K562 (cell line): ENCODE data around the gene SLIT1. TPM values are rescaled to one million over a fixed set of nuclear protein-coding genes. Genes with fewer than 3 reads are reported as not detected.

Source experiments
- ATAC-seq: fragments of 200-7000 bp; cut with Tn5 transposase; 3 replicates; pipeline ENCODE4 v1.9.1; 2020; ENCODE audit warnings: moderate library complexity
- BruUV-seq: library from RNA; stranded (reverse); fragments of 400-500 nt; replicated peaks from 2 replicates; lab custom pipeline; 2021; lab: Mats Ljungman, UMichigan
- CTCF ChIA-PET: fragments of 300-600 bp; formaldehyde crosslinking; extraction: SDS; loops from one replicate; lab custom pipeline; 2021; ENCODE audit warnings: low intra/inter-chr PET ratio; lab: Yijun Ruan, JAX
- POLR2A ChIA-PET: fragments of 300-600, 350-650 bp; sonication (Branson Sonifier 250); formaldehyde crosslinking; extraction: SDS; loops from one replicate; lab custom pipeline; 2021; ENCODE audit warnings: antibody characterized with exemption, inconsistent platforms; lab: Yijun Ruan, JAX
- DNase-seq, 4 experiments: peaks; one replicate each; pipeline versions ENCODE4 v3.0.0 to v3.0.0-alpha.2; 2011 to 2018; ENCODE audit warnings: low spot score in 3 of 4, mixed read lengths in 3 of 4; ENCODE audit errors: extremely low read depth in 1 of 4
- FAIRE-seq: peaks from 2 replicates; lab custom pipeline; 2011; peaks lifted over from hg19 to GRCh38; lab: Jason Lieb, UNC
- H2AFZ ChIP-seq: 2 replicates; pipeline ENCODE4 v1.6.0; 2011; ENCODE audit warnings: low read depth, low read length, control low read depth, inconsistent platforms
- H3K27ac ChIP-seq: fragments of 200-600 bp; 3 replicates; pipeline ENCODE4 v1.8.0; 2011; ENCODE audit warnings: low read depth, mild to moderate bottlenecking, control low read depth, inconsistent platforms, low read length, moderate library complexity, mixed read lengths; ENCODE audit errors: extremely low read depth
- H3K27me3 ChIP-seq, 2 experiments: fragments of 300-600 bp in 1 of 2; 2 replicates in 1 of 2; 3 replicates in 1 of 2; pipeline versions ENCODE4 v1.6.0 to v1.8.0; 2011; ENCODE audit warnings: inconsistent platforms in 2 of 2, low read length in 2 of 2, mild to moderate bottlenecking in 1 of 2, mixed read lengths in 1 of 2, moderate library complexity in 1 of 2; ENCODE audit not compliant: control insufficient read depth in 2 of 2, insufficient read depth in 2 of 2
- H3K36me3 ChIP-seq: fragments of 300-600 bp; 3 replicates; pipeline ENCODE4 v1.8.0; 2011; ENCODE audit warnings: mild to moderate bottlenecking, low read length, inconsistent platforms; ENCODE audit not compliant: control insufficient read depth, insufficient read depth
- H3K4me1 ChIP-seq, 2 experiments: fragments of 200-600 bp in 1 of 2; replicated peaks in 1 of 2; 2 replicates in 1 of 2; 3 replicates in 1 of 2; pipeline versions ENCODE4 v1.5.1 to v1.8.0; 2011; ENCODE audit warnings: inconsistent platforms in 2 of 2, low read length in 2 of 2, mild to moderate bottlenecking in 1 of 2, mixed read lengths in 1 of 2, moderate library complexity in 1 of 2; ENCODE audit not compliant: control insufficient read depth in 2 of 2, insufficient read depth in 2 of 2
- H3K4me2 ChIP-seq: 2 replicates; pipeline ENCODE4 v1.6.1; 2011; ENCODE audit warnings: low read length, control low read depth, inconsistent platforms, mixed read lengths; ENCODE audit not compliant: insufficient read depth
- H3K4me3 ChIP-seq: fragments of 200-600 bp; sonication (generic), shearing (Covaris generic); 2 replicates; pipeline ENCODE4 v1.5.1; 2016; ENCODE audit warnings: control low read depth, inconsistent platforms
- H3K79me2 ChIP-seq: fragments of 200-600 bp; 3 replicates; pipeline ENCODE4 v1.8.0; 2011; ENCODE audit warnings: low read length, inconsistent platforms; ENCODE audit not compliant: control insufficient read depth, insufficient read depth
- H3K9ac ChIP-seq, 2 experiments: 2 replicates each; pipeline versions ENCODE4 v1.6.0 to v1.6.1; 2011; ENCODE audit warnings: low read depth in 2 of 2, low read length in 2 of 2, control low read depth in 1 of 2, inconsistent platforms in 1 of 2, mild to moderate bottlenecking in 1 of 2, mixed read lengths in 1 of 2; ENCODE audit not compliant: insufficient read depth in 1 of 2
- H3K9me1 ChIP-seq: one replicate; pipeline ENCODE4 v1.6.0; 2011; ENCODE audit warnings: inconsistent platforms, mild to moderate bottlenecking, low read length, moderate library complexity; ENCODE audit not compliant: control insufficient read depth, insufficient read depth
- H3K9me3 ChIP-seq: replicated peaks from 2 replicates; pipeline ENCODE4 v1.5.1; 2011; ENCODE audit warnings: low read depth, low read length, inconsistent platforms; ENCODE audit not compliant: control insufficient read depth, insufficient read depth
- H4K20me1 ChIP-seq: replicated peaks from 2 replicates; pipeline ENCODE4 v1.6.1; 2011; ENCODE audit warnings: low read length, inconsistent platforms, mixed read lengths; ENCODE audit not compliant: control insufficient read depth, insufficient read depth
- GATA2 ChIP-seq: sonication (generic); formaldehyde crosslinking; IDR thresholded peaks from 2 replicates; pipeline ENCODE4 v1.4.0; 2020; ENCODE audit warnings: mild to moderate bottlenecking, missing genetic modification reagents
- SLC30A9 ChIP-seq: fragments of 250-450 bp; sonication (Bioruptor Pico); IDR thresholded peaks from 2 replicates; pipeline ENCODE4 v1.8.0; 2022; ENCODE audit warnings: mild to moderate bottlenecking, moderate library complexity
- TARDBP ChIP-seq: fragments of 450-650 bp; IDR thresholded peaks from 2 replicates; pipeline ENCODE4 v1.6.1; 2016
- WGBS: fragments of 100-300 bp; shearing (Covaris generic); methylation state at CpG from one replicate; pipeline ENCODE4 v1.1.6; 2016; ENCODE audit warnings: low coverage, mixed read lengths; ENCODE audit not compliant: insufficient coverage; ENCODE audit errors: missing lambda C conversion rate; 5-methylcytosine and 5-hydroxymethylcytosine counted together
- in situ Hi-C: fragments of 300-500 bp; cut with MboI; formaldehyde crosslinking; loops from 4 replicates; pipeline ENCODE4 v1.15.0; 2018; ENCODE audit warnings: inconsistent platforms, mixed read lengths
- intact Hi-C: fragments of 100-400 bp; cut with micrococcal nuclease; formaldehyde crosslinking; loops from 2 replicates; pipeline ENCODE4 v1.14.2; 2022
- polyA plus RNA-seq, 8 experiments: library from polyadenylated mRNA; depleted of rRNA in 4 of 8; stranded (reverse) in 5 of 8; unstranded in 3 of 8; fragments of >200 nt; fragmentation: Nextera tagmentation in 2 of 8; fragmentation: Illumina TruSeq in 1 of 8; extraction: Ambion mirVana in 2 of 8; extraction: Trizol in 1 of 8; gene quantifications; 2 replicates each; pipeline versions ENCODE4 v1.2.1 to v1.2.3, GENCODE V29; 2011 to 2014; ENCODE audit warnings: inconsistent platforms in 1 of 8, missing spikeins in 1 of 8
- total RNA-seq, 7 experiments: library from RNA; depleted of rRNA in 6 of 7; stranded (reverse); fragments of >200 nt in 6 of 7; fragmentation: Illumina TruSeq in 2 of 7; extraction: Trizol in 2 of 7; gene quantifications; 2 replicates each; pipeline versions ENCODE4 v1.2.1 to v1.2.3, GENCODE V29; 2011 to 2021; ENCODE audit warnings: low replicate concordance in 1 of 7
- TF ChIP-seq, protein P1 (sequence below): fragments of 450-650 bp; IDR thresholded peaks from one replicate; pipeline ENCODE4 v1.6.1; 2018; ENCODE audit warnings: mild to moderate bottlenecking, moderate library complexity; ENCODE audit not compliant: partially characterized antibody

SLIT1 gene
- total and polyA plus RNA-seq, 9 of the 15 experiments (the other 6 are each of a cell fraction or from before 2014, with no cell fraction given): 0.01 to 0.11 (median 0.04) TPM; not detected in 3

DNA sequence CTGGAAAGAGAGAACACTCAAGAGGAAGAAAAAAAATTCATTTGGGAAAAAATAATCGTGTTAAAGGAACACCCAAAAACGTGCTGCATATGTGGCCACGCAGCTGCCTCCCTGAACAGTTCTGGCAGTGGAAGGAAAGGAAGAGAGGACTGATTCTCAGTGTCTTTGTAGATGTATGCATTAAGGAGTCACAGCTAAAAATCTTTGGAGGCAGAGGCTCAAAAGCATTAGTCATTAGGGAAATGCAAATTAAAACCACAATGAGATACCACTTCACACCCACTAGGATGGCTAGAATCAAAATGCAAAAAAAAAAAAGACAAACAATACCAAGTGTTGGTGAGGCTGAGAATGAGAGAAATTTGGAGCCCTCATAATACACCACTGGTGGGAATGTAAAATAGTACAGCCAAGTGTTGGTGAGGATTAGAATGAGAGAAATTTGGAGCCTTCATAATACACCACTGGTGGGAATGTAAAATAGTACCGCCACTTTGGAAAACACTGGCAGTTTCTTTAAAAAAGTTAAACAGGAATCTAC lies 134.7 kb downstream of the SLIT1 start:
- H2AFZ ChIP-seq: no peak overlapping the region
- H3K9me1 ChIP-seq: no peaks in the 10 kb centered on the region
- DNase-seq (no peak), ATAC-seq (no peak), FAIRE-seq (no peak)
- no peaks in the 10 kb centered on the region for H3K36me3 ChIP-seq
- in situ Hi-C loops (no loop called here), intact Hi-C loops (no loop called here)
- no peak overlapping the region for H3K4me2 ChIP-seq
- H3K27me3 ChIP-seq: peaks cover 0 to 37% of the 10 kb centered on the region in 2 experiments; a peak in 2 of 5 replicates
- H3K9me3 ChIP-seq: peaks cover 4% of the 10 kb centered on the region; the same call in 1 of the 2 replicates
- WGBS: 0% methylated on average over 4 of the region's 4 CpGs
- CTCF ChIA-PET: no interaction called here
- BruUV-seq: no TSS peak
- H3K27ac ChIP-seq: no peak overlapping the region
- no peaks in the 10 kb centered on the region for H3K79me2 ChIP-seq
- H3K9ac ChIP-seq: no peak overlapping the region
- H4K20me1 ChIP-seq: no peaks in the 10 kb centered on the region
- TF ChIP-seq SLC30A9 (CRISPR knock-in tag) (no peak), TARDBP (no peak), GATA2 (CRISPR knock-in tag) (no peak)
- TF ChIP-seq, protein P1, sequence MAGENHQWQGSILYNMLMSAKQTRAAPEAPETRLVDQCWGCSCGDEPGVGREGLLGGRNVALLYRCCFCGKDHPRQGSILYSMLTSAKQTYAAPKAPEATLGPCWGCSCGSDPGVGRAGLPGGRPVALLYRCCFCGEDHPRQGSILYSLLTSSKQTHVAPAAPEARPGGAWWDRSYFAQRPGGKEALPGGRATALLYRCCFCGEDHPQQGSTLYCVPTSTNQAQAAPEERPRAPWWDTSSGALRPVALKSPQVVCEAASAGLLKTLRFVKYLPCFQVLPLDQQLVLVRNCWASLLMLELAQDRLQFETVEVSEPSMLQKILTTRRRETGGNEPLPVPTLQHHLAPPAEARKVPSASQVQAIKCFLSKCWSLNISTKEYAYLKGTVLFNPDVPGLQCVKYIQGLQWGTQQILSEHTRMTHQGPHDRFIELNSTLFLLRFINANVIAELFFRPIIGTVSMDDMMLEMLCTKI: no peak
- TF ChIP-seq, all 486 proteins: peak for 0
- Histone ChIP-seq H3K4me3 (no peak overlapping the region), H3K4me1 (peaks cover 0 to 8% of the 10 kb centered on the region in 2 experiments; a peak in 1 of 5 replicates)
- POLR2A ChIA-PET: interaction anchor here (0.8 kb wide), 1 partner anchor 9 kb away, joined by 3 read pairs; no protein-coding TSS in a partner anchor
